DMS153 (cell line): ENCODE measurements around the gene MINDY2.

ENCODE experiments used
- DNase-seq: peaks from one replicate; lab custom pipeline; 2025; lab: John Stamatoyannopoulos, UW

Gene MINDY2

GRCh38 chr15:58886921-58887320 is 115.8 kb downstream of the MINDY2 start:
- DNase-seq, result no peak

- DNase-seq, result no peak
Observed at GRCh38 chr15:58889363-58889762, 118.3 kb downstream of the MINDY2 start.

- DNase-seq, result no peak
Observed at GRCh38 chr15:58898150-58898680, 127.1 kb downstream of the MINDY2 start.

- no peak for DNase-seq
Observed at GRCh38 chr15:58900631-58901030, 129.5 kb downstream of the MINDY2 start.

GRCh38 chr15:58908550-58909309 is 137.6 kb downstream of the MINDY2 start:
- DNase-seq, result no peak

- DNase-seq, result no peak
Observed at GRCh38 chr15:58909616-58910015, 138.5 kb downstream of the MINDY2 start.

- DNase-seq, result no peak
Observed at GRCh38 chr15:58910456-58910855, 139.4 kb downstream of the MINDY2 start.
